K562 (cell line): ENCODE data around the gene HNRNPF. TPM values are rescaled to one million over a fixed set of nuclear protein-coding genes. Genes with fewer than 3 reads are reported as not detected.

ENCODE experiments used
- BRCA1 ChIP-seq, 2 experiments: fragments of 450-650 bp in 1 of 2; sonication (generic) in 1 of 2; formaldehyde crosslinking in 1 of 2; IDR thresholded peaks; 2 replicates each; pipeline versions ENCODE4 v1.5.0 to v1.6.1; 2017 to 2020; ENCODE audit warnings: mild to moderate bottlenecking in 1 of 2, missing genetic modification reagents in 1 of 2
- ELF1 ChIP-seq: fragments of 200-800 bp; sonication (Bioruptor generic); IDR thresholded peaks from 2 replicates; pipeline ENCODE4 v1.6.1; 2016; ENCODE audit warnings: missing genetic modification characterization, missing compliant biosample characterization
- EP400 ChIP-seq: fragments of 450-650 bp; IDR thresholded peaks from 2 replicates; pipeline ENCODE4 v1.6.1; 2017; ENCODE audit warnings: antibody characterized with exemption, mild to moderate bottlenecking, moderate library complexity
- ETV6 ChIP-seq, 3 experiments: fragments of 150-350 bp in 1 of 3; sonication (generic) in 1 of 3; formaldehyde crosslinking in 1 of 3; IDR thresholded peaks; 2 replicates each; pipeline versions ENCODE4 v1.6.1 to v1.8.0; 2014 to 2022; ENCODE audit warnings: borderline replicate concordance in 2 of 3, low read depth in 2 of 3, antibody characterized with exemption in 1 of 3, low read length in 1 of 3, mild to moderate bottlenecking in 1 of 3, missing genetic modification reagents in 1 of 3
- MTF1 ChIP-seq: fragments of 250-450 bp; sonication (Bioruptor Pico); IDR thresholded peaks from 2 replicates; pipeline ENCODE4 v1.9.0; 2021; ENCODE audit warnings: moderate library complexity, mild to moderate bottlenecking, inconsistent platforms, borderline replicate concordance
- NFRKB ChIP-seq: fragments of 450-650 bp; IDR thresholded peaks from 2 replicates; pipeline ENCODE4 v1.6.1; 2016; ENCODE audit warnings: low read depth
- PTRF ChIP-seq: fragments of 450-650 bp; IDR thresholded peaks from 2 replicates; pipeline ENCODE4 v1.6.1; 2016; ENCODE audit warnings: mild to moderate bottlenecking, missing genetic modification characterization, missing compliant biosample characterization
- PTTG1 ChIP-seq: fragments of 450-650 bp; IDR thresholded peaks from 2 replicates; pipeline ENCODE4 v1.6.1; 2016; ENCODE audit warnings: low read depth, mild to moderate bottlenecking, missing genetic modification characterization, missing compliant biosample characterization
- RBM14 ChIP-seq: fragments of 200-400 bp; formaldehyde crosslinking; IDR thresholded peaks from 2 replicates; pipeline ENCODE4 v1.6.1; 2018; ENCODE audit warnings: low read depth, mild to moderate bottlenecking, low read length, moderate library complexity, borderline replicate concordance; ENCODE audit not compliant: insufficient read depth
- SIN3B ChIP-seq: fragments of 450-650 bp; IDR thresholded peaks from 2 replicates; pipeline ENCODE4 v1.6.1; 2017; ENCODE audit warnings: low read depth, mild to moderate bottlenecking, moderate library complexity
- SMARCA4 ChIP-seq: fragments of 450-650 bp; IDR thresholded peaks from 2 replicates; pipeline ENCODE4 v1.6.1; 2016
- TSC22D4 ChIP-seq: fragments of 450-650 bp; IDR thresholded peaks from 2 replicates; pipeline ENCODE4 v1.6.1; 2016; ENCODE audit warnings: missing genetic modification characterization, missing biosample characterization, control low read depth
- ZBTB9 ChIP-seq: fragments of 450-650 bp; formaldehyde crosslinking; IDR thresholded peaks from 2 replicates; pipeline ENCODE4 v1.4.0; 2020; ENCODE audit warnings: mild to moderate bottlenecking, moderate library complexity
- polyA plus RNA-seq, 8 experiments: library from polyadenylated mRNA; depleted of rRNA in 4 of 8; stranded (reverse) in 5 of 8; unstranded in 3 of 8; fragments of >200 nt; fragmentation: Nextera tagmentation in 2 of 8; fragmentation: Illumina TruSeq in 1 of 8; extraction: Ambion mirVana in 2 of 8; extraction: Trizol in 1 of 8; gene quantifications; 2 replicates each; pipeline versions ENCODE4 v1.2.1 to v1.2.3, GENCODE V29; 2011 to 2014; ENCODE audit warnings: inconsistent platforms in 1 of 8, missing spikeins in 1 of 8
- total RNA-seq, 7 experiments: library from RNA; depleted of rRNA in 6 of 7; stranded (reverse); fragments of >200 nt in 6 of 7; fragmentation: Illumina TruSeq in 2 of 7; extraction: Trizol in 2 of 7; gene quantifications; 2 replicates each; pipeline versions ENCODE4 v1.2.1 to v1.2.3, GENCODE V29; 2011 to 2021; ENCODE audit warnings: low replicate concordance in 1 of 7
- TF ChIP-seq, protein P1 (sequence below): fragments of 200-600 bp; sonication (generic); IDR thresholded peaks from one replicate; pipeline ENCODE4 v1.6.1; 2012; ENCODE audit warnings: mild to moderate bottlenecking, low read depth, low read length, inconsistent platforms

HNRNPF gene
- total and polyA plus RNA-seq, 9 of the 15 experiments (the other 6 are each of a cell fraction or from before 2014, with no cell fraction given), result 192 to 489 (median 416) TPM

GRCh38 chr10:43396061-43396927 is 12.7 kb downstream of the HNRNPF start (continued):
- no peak for TF ChIP-seq ZBTB9 (CRISPR knock-in tag)
- TF ChIP-seq, protein P1, sequence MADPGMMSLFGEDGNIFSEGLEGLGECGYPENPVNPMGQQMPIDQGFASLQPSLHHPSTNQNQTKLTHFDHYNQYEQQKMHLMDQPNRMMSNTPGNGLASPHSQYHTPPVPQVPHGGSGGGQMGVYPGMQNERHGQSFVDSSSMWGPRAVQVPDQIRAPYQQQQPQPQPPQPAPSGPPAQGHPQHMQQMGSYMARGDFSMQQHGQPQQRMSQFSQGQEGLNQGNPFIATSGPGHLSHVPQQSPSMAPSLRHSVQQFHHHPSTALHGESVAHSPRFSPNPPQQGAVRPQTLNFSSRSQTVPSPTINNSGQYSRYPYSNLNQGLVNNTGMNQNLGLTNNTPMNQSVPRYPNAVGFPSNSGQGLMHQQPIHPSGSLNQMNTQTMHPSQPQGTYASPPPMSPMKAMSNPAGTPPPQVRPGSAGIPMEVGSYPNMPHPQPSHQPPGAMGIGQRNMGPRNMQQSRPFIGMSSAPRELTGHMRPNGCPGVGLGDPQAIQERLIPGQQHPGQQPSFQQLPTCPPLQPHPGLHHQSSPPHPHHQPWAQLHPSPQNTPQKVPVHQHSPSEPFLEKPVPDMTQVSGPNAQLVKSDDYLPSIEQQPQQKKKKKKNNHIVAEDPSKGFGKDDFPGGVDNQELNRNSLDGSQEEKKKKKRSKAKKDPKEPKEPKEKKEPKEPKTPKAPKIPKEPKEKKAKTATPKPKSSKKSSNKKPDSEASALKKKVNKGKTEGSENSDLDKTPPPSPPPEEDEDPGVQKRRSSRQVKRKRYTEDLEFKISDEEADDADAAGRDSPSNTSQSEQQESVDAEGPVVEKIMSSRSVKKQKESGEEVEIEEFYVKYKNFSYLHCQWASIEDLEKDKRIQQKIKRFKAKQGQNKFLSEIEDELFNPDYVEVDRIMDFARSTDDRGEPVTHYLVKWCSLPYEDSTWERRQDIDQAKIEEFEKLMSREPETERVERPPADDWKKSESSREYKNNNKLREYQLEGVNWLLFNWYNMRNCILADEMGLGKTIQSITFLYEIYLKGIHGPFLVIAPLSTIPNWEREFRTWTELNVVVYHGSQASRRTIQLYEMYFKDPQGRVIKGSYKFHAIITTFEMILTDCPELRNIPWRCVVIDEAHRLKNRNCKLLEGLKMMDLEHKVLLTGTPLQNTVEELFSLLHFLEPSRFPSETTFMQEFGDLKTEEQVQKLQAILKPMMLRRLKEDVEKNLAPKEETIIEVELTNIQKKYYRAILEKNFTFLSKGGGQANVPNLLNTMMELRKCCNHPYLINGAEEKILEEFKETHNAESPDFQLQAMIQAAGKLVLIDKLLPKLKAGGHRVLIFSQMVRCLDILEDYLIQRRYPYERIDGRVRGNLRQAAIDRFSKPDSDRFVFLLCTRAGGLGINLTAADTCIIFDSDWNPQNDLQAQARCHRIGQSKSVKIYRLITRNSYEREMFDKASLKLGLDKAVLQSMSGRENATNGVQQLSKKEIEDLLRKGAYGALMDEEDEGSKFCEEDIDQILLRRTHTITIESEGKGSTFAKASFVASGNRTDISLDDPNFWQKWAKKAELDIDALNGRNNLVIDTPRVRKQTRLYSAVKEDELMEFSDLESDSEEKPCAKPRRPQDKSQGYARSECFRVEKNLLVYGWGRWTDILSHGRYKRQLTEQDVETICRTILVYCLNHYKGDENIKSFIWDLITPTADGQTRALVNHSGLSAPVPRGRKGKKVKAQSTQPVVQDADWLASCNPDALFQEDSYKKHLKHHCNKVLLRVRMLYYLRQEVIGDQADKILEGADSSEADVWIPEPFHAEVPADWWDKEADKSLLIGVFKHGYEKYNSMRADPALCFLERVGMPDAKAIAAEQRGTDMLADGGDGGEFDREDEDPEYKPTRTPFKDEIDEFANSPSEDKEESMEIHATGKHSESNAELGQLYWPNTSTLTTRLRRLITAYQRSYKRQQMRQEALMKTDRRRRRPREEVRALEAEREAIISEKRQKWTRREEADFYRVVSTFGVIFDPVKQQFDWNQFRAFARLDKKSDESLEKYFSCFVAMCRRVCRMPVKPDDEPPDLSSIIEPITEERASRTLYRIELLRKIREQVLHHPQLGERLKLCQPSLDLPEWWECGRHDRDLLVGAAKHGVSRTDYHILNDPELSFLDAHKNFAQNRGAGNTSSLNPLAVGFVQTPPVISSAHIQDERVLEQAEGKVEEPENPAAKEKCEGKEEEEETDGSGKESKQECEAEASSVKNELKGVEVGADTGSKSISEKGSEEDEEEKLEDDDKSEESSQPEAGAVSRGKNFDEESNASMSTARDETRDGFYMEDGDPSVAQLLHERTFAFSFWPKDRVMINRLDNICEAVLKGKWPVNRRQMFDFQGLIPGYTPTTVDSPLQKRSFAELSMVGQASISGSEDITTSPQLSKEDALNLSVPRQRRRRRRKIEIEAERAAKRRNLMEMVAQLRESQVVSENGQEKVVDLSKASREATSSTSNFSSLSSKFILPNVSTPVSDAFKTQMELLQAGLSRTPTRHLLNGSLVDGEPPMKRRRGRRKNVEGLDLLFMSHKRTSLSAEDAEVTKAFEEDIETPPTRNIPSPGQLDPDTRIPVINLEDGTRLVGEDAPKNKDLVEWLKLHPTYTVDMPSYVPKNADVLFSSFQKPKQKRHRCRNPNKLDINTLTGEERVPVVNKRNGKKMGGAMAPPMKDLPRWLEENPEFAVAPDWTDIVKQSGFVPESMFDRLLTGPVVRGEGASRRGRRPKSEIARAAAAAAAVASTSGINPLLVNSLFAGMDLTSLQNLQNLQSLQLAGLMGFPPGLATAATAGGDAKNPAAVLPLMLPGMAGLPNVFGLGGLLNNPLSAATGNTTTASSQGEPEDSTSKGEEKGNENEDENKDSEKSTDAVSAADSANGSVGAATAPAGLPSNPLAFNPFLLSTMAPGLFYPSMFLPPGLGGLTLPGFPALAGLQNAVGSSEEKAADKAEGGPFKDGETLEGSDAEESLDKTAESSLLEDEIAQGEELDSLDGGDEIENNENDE, result no peak
- TF ChIP-seq ELF1 (tag), result no peak
- peak; percentile 87; the same call in 1 of the 2 replicates for TF ChIP-seq NFRKB
- TF ChIP-seq EP400, result peak; percentile 48
- no peak for TF ChIP-seq MTF1 (CRISPR knock-in tag)
- no peak for TF ChIP-seq PTRF (tag)
- TF ChIP-seq SIN3B, result no peak
- TF ChIP-seq PTTG1 (tag), result no peak
- TF ChIP-seq TSC22D4, result no peak
- no peak for TF ChIP-seq BRCA1 (IDR thresholded peaks at IDR 0.05)
- no peak for TF ChIP-seq BRCA1 (CRISPR knock-in tag; IDR thresholded peaks at IDR 0.05)
- peak; percentile 13; the same call in 1 of the 2 replicates for TF ChIP-seq SMARCA4
- TF ChIP-seq RBM14, result peak; percentile 90; the same call in 1 of the 2 replicates
- peak in 1 of 2 experiments; percentile 38; a peak in 1 of 4 replicates for TF ChIP-seq ETV6 (IDR thresholded peaks at IDR 0.05; ENCODE audit: borderline replicate concordance in 1 of 2, low read depth in 2 of 2, low read length in 1 of 2)
- TF ChIP-seq ETV6 (CRISPR knock-in tag; IDR thresholded peaks at IDR 0.05; ENCODE audit: borderline replicate concordance), result peak; percentile 73; the same call in 1 of the 2 replicates
